ENCODE measurements around the gene KNCN.

DNA sequence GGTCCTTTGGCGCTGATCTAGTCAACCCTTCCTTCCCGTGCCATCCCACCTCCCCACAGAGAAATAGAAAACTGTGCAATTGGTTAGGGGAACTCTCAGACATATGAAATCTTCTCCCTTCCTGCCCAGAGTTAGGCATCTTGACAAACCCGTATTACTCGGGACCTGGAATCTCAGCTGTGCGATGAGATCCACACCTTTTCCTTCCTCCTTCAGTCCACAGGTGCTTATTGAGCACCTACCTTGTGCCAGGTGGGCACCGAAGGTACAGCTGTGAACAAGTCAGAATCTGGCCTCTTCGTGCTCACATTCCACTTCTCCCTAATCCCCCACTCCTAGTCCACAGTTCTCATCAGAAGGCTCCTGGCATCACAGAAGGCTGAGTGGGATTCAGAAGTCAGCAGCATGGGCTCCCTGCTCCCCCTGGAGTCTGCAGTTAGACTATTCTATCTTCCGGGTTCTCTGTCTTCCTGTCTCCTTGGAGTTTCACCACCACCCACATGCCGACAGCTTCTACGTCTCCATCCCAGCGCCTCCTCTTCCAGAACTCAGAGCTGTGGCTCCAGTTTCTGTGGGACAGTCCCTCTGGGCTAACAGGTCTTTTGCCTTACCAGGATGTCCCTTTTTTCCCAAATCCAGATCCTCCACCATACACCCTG lies 23.0 kb downstream of the KNCN start:
- TF ChIP-seq, protein P1, sequence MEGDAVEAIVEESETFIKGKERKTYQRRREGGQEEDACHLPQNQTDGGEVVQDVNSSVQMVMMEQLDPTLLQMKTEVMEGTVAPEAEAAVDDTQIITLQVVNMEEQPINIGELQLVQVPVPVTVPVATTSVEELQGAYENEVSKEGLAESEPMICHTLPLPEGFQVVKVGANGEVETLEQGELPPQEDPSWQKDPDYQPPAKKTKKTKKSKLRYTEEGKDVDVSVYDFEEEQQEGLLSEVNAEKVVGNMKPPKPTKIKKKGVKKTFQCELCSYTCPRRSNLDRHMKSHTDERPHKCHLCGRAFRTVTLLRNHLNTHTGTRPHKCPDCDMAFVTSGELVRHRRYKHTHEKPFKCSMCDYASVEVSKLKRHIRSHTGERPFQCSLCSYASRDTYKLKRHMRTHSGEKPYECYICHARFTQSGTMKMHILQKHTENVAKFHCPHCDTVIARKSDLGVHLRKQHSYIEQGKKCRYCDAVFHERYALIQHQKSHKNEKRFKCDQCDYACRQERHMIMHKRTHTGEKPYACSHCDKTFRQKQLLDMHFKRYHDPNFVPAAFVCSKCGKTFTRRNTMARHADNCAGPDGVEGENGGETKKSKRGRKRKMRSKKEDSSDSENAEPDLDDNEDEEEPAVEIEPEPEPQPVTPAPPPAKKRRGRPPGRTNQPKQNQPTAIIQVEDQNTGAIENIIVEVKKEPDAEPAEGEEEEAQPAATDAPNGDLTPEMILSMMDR (IDR thresholded peaks at IDR 0.05): no peak
- no peak for TF ChIP-seq POLR2A (IDR thresholded peaks at IDR 0.05)
